ENCODE data around the gene COA1.
"Not testable (repeated sequence)": the region's sequence is repeated elsewhere in the genome, so short reads cannot be mapped to it uniquely, and the experiment has no call there.

COA1 gene

GRCh38 chr7:43758029-43758821 lies 28.9 kb upstream of the COA1 start, which contains the start of gene BLVRA:
Gene BLVRA (plus strand): TSS chr7:43758680. CDS start chr7:43771159, 12,479 bp downstream.
- DNase-seq = no peak

DNA sequence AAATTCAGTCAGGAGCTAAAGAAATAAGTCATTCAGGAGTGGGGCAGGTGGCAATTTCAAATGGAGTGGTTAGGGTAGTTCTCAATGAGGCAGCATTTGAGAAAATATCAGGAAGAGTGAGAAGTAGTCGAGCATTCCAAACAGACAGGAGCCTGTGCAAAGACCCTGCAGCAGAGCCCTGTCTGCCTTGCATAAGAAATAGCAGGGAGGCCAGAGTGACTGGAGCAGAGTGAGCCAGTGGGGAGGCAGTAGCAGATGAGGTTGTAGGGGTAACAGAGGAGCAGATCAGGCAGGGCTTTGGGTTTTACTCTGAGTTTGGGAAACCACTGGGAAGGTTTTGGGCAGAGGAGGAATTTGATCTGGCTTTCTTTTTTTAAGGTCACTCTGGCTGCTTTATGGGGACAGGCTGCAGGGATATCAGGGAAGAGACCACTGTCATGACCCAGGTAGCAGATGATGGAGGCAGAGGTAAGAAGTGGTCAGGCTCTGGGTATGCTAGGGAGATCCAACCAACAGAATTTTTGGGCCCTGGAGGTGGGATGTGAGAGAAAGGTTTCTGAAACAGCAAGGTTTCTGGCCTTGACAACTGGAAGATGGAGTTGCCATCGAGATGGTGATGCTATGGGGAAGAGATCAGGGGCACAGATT lies 27.9 kb upstream of the COA1 start:
- no peak for DNase-seq

- DNase-seq = no peak
These were observed 27.2 kb upstream of the COA1 start for GRCh38 chr7:43756368-43757072.

GRCh38 chr7:43754596-43754995 lies 25.3 kb upstream of the COA1 start:
- DNase-seq = no peak

DNA sequence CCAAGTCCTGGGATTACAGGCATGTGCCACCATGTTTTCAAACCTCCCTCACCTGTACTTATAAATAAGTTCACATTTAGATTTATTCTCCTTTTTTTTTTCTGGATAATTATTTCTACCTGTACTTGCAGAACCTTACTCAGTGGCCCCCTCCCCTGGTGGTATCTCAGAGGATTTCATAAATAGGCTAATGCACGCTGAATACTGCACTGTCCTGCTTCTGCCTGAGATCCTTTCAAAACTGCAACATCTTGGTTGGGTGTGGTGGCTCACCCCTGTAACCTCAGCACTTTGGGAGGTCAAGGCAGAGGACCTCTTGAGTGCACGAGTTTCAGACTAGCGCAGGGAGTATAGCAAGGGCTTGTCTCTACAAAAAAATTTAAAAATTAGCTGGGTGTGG lies 24.5 kb upstream of the COA1 start:
- DNase-seq = no peak

GRCh38 chr7:43753271-43753810 lies 24.0 kb upstream of the COA1 start:
- DNase-seq = no peak

DNA sequence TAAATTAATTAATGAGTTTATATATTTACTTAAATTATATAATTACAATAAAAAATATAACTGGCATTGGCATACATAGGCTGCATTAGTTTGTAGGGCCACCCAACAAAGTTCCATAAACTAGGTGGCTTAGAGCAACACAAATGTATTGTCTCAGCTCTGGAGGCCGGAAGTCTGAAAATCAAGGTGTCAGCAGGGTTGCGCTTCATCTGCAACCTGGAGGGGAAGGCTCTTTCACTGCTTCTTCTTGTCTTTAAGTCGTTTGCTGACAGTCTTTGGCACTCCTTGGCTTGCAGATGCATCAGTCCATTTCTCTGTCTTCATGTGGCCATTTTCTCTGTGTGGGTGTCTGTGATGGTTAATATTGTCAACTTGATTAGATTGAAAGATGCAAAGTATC lies 23.1 kb upstream of the COA1 start:
- no peak for DNase-seq

DNA sequence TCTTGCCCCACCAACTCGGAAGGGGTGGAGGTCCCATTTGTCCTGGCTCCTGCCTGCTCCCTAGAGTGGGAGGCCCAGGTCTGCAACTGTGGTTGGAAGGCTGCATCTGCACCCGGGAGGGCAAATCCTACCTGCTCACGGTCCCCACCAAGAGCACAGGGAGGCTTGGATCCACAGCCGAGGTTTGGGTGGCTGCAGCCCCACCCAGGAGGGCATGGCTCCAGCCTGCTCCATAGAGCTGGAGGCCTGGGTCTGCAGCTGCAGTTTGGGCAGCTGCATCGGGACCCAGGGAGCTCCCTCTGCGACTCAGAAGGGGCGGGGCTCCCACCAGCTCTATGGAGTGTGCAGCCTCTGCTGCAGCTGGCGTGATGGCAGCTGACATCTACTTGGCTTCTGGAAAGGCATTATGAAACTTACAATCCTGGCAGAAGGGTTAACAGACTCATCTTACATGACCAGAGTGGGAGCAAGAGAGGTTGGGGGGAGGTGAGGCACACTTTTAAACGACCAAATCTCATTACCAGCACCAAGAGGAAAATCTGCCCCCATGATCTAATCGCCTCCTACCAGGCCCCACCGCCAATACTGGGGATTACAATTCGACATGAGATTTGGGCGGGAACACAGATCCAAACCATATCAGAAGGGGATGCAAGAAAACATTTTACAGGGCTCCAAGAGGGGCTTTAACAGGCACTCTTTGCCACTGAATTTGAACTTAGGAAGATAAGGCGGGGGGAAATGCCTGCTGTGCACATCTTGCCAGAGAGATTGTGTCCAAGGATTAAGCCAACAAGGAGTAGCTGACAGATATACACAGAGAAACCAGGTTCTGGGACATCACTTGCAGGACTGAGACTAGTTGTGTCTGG lies 20.9 kb upstream of the COA1 start:
- no peak for DNase-seq

GRCh38 chr7:43749383-43749940 lies 20.1 kb upstream of the COA1 start:
- no peak for DNase-seq

DNA sequence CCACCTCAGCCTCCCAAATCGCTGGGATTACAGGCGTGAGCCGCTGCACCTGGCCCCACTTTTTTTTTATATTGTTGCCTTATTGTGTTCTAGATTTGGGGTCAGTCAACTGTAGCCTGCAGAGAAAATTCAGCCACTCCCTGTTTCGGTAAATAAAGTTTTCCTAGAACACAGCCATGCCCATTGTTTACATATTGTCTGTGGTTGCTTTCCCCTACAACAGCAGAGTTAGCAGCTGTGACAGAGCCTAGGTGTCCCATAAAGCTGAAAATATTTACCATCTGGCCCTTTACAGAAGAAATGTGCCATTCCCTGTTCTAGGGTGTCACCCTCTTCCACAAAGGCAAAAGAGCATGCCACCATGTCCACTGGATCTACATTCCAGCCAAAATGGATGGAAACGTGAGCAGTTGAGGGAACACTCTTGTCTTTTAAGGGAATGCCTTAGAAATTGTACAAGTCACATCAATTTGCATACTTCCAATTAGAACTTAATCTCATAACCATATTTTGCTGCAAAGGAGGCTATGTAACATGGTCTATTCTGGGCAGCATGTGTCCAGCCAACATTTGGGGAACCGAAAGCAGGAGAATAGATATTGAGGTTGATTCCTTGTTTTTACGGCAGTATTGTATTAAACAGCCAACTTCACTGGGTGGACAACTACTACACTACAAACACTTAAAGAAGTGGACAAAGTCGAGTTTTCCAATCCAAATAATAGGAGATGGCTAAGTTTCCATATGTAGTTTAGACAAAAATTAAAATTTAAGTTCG lies 18.2 kb upstream of the COA1 start:
- no peak for DNase-seq

DNA sequence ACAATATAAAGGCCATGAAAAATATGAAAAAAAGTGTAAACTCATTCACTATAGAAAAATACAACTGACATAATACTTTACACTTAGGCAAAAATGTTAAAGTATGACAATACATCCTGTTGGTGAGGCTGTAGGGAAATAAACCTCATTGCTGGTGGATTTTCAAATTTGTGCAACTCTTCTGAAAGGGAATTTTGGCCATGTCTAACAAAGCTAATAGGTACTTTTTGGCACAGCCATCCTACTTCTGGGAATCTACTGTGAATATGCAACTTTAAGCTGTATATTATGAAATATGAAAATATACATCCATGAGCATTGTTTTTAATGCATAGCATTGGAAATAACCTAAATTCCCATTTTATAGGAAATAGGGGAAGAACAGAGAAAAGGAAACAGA lies 13.4 kb upstream of the COA1 start:
- DNase-seq = no peak

DNA sequence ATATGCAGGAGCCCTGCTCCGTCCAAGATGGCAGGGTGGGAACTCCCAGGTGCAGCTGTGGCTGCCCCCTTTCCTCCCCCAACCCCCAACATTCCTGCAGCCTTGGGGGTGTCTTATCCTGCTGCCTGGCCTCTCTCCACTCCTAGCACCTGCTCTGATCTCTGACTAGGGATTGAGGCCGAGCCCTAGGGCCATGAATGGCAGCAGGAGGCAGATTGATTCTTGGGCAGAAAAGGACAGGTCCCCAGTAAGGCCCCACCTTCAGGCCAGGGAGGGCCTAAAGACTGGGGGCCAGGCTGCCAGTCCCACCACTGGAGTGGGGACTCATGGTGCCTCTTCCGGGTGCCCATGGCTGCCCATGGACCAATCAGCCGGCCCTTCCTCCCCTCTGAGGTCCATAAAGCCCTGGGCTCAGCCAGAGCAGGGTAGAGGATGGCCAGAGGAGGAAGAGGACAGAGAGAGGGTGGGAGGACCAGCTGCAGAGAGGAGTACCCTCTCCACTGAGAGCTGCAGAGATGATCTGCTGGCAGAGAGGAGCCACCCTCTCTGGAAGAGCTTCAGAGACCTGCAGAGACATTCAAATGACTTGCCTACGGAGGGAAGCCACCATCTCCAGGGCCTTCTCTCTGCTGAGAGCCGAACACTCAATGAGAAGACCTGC lies 8.3 kb upstream of the COA1 start:
- no peak for DNase-seq

- no peak for DNase-seq
These were observed 6.7 kb upstream of the COA1 start for GRCh38 chr7:43735802-43736603.

DNA sequence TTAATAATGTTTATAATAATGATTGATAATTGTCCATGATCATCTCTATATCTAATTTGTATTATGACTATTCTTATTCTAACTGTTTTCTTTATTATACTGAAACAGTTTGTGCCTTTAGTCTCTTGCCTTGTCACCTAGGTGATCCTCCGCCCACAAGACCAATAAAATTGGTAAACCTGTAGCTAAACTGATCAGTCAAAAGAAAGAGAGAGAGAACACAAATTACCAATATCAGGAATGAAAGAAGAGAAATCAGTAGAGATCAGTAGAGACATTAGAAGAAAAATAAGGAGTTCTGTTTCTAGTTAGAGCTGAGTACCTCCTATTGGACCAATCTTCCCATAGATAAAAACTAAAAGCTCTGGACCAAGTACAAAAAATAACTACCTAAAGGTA lies 6.1 kb upstream of the COA1 start:
- DNase-seq = no peak

- not testable (repeated sequence) for DNase-seq
These were observed 5.4 kb upstream of the COA1 start for GRCh38 chr7:43734575-43735332.

GRCh38 chr7:43731494-43731893 lies 2.2 kb upstream of the COA1 start:
- not testable (repeated sequence) for DNase-seq

- no peak for DNase-seq
These were observed 563 bp upstream of the COA1 start for GRCh38 chr7:43729924-43730248.

DNA sequence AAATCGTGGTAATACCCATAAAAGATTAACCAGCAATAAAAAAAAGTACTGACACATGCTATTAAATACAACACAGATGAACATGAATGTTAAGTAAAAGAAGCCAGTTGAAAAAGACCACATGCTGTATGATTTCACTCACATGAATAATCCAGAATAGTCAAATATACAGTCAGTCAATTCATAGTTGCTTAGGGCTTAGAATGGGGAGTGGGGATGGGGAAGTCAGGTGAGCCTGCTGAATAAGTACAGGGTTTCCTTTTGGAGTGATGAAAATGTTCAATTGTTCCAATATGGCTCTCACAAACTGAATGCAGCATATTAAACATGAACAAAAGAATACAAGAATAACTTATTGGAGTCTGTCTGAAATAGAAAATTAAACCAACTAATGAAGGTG lies 1.8 kb downstream of the COA1 start:
- no peak for DNase-seq

DNA sequence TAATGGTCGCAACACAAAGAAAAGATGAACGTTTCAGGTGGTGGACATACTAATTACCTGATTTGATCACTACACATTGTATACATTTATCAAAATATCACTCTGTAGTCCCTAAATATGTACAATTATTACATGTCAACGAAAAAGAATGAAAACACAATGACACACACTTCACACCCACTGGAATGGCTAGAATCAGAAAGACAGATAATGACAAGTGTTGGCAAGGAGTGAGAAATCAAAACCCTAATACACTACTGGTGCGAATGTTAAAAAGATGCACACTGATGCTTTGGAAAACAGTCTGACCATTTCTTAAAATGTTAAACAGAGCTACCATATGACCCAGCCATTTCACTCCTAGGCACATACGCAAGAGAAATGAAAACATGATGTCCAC lies 2.3 kb downstream of the COA1 start:
- no peak for DNase-seq

All from NCI-H187 treated with DMSO at 0.1 percent for 48 hours (cell line).